ENCODE results near the gene NPAS4. TPM values are rescaled to one million over a fixed set of nuclear protein-coding genes. Genes with fewer than 3 reads are reported as not detected.

NPAS4 gene
- total and polyA plus RNA-seq, 2 donors = 0.05 TPM; not detected in 1

- Histone ChIP-seq H3K36me3 (ENCODE audit: control insufficient read depth in 2 of 2, insufficient read depth in 2 of 2, low read length in 1 of 2) (no peaks in the 10 kb centered on the region), H3K27me3 (ENCODE audit: control insufficient read depth in 2 of 2, insufficient read depth in 1 of 2, low read length in 1 of 2) (peaks cover 0 to 10% of the 10 kb centered on the region in 2 donors), H3K4me3 (ENCODE audit: low read length in 2 of 2) (no peak overlapping the region), H3K27ac (ENCODE audit: low read depth in 1 of 2, low read length in 1 of 2) (no peak overlapping the region), H3K4me1 (ENCODE audit: control insufficient read depth in 2 of 2, insufficient read depth in 2 of 2, low read length in 2 of 2) (peaks cover 6 to 30% of the 10 kb centered on the region in 2 donors), H3K9me3 (ENCODE audit: control insufficient read depth in 2 of 2, insufficient read depth in 1 of 2, low read length in 1 of 2) (peaks cover 0 to 7% of the 10 kb centered on the region in 2 donors)
- 51% methylated on average over 6 of the region's 6 CpGs for WGBS
- DNase-seq (ENCODE audit: low read depth in 6 of 9, low spot score in 9 of 9) = peak in 3 of 9 donors; percentile 11 to 46 (median 17)
Measured at GRCh38 chr11:66467756-66468155, 46.9 kb downstream of the NPAS4 start.

DNA sequence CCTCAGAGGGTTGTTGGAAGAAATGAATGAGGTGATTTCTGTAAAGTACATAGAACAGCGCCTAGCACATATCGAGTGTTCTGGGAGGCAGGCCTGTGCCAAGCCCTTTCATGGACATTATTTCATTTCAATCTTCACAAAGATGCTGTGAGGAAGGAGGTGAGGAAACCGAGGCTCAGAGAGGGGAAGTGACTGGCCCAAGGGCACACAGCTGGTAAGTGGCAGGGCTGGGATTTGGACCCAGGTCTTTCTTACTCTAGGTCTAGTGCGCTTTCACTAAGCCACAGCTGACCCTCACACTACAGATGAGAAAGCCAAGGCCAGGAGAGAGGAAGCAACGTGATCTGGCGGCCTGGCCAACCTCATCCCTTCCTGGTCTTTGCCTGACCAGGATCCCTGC is 47.9 kb downstream of the NPAS4 start:
- 92% methylated on average over 6 of the region's 6 CpGs for WGBS
- Histone ChIP-seq H3K4me3 (ENCODE audit: low read length in 2 of 2) (no peak overlapping the region), H3K9me3 (ENCODE audit: control insufficient read depth in 2 of 2, insufficient read depth in 1 of 2, low read length in 1 of 2) (no peaks in the 10 kb centered on the region), H3K4me1 (ENCODE audit: control insufficient read depth in 2 of 2, insufficient read depth in 2 of 2, low read length in 2 of 2) (peaks cover 6 to 30% of the 10 kb centered on the region in 2 donors), H3K36me3 (ENCODE audit: control insufficient read depth in 2 of 2, insufficient read depth in 2 of 2, low read length in 1 of 2) (peaks cover 0 to 2% of the 10 kb centered on the region in 2 donors), H3K27ac (ENCODE audit: low read depth in 1 of 2, low read length in 1 of 2) (no peak overlapping the region), H3K27me3 (ENCODE audit: control insufficient read depth in 2 of 2, insufficient read depth in 1 of 2, low read length in 1 of 2) (peaks cover 0 to 10% of the 10 kb centered on the region in 2 donors)
- no peak for DNase-seq (ENCODE audit: low read depth in 6 of 9, low spot score in 9 of 9)

DNA sequence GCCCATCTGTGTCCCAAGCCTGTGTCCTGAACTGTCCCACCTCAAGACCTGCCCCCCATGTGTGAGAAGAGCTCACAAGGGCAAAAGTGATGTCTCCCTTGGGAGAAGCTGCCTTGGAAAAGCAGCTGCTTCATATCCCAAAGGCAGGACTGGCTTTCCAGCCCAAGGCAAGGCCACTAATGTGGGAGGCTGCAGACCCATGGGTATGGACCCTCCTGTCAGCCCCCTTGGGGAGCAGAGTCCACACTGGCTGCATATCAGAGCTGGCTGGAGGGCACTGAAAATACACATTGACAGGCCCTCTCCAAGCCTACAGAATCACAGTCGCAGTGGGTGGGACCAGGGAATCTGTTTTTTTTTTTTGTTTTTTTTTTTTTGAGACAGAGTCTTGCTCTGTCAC is 48.6 kb downstream of the NPAS4 start:
- H3K27me3 ChIP-seq (ENCODE audit: control insufficient read depth in 2 of 2, insufficient read depth in 1 of 2, low read length in 1 of 2) = peaks cover 0 to 10% of the 10 kb centered on the region in 2 donors
- no peak overlapping the region for H3K27ac ChIP-seq (ENCODE audit: low read depth in 1 of 2, low read length in 1 of 2)
- H3K4me1 ChIP-seq (ENCODE audit: control insufficient read depth in 2 of 2, insufficient read depth in 2 of 2, low read length in 2 of 2) = peaks cover 6 to 30% of the 10 kb centered on the region in 2 donors
- WGBS = 97% methylated on average over 1 of the region's 1 CpG
- H3K4me3 ChIP-seq (ENCODE audit: low read length in 2 of 2) = no peak overlapping the region
- no peaks in the 10 kb centered on the region for H3K9me3 ChIP-seq (ENCODE audit: control insufficient read depth in 2 of 2, insufficient read depth in 1 of 2, low read length in 1 of 2)
- peaks cover 0 to 2% of the 10 kb centered on the region in 2 donors for H3K36me3 ChIP-seq (ENCODE audit: control insufficient read depth in 2 of 2, insufficient read depth in 2 of 2, low read length in 1 of 2)
- no peak for DNase-seq (ENCODE audit: low read depth in 6 of 9, low spot score in 9 of 9)

- no peak overlapping the region for H3K27ac ChIP-seq (ENCODE audit: low read depth in 1 of 2, low read length in 1 of 2)
Measured at GRCh38 chr11:66470015-66470414, 49.2 kb downstream of the NPAS4 start.

GRCh38 chr11:66471142-66471541 is 50.3 kb downstream of the NPAS4 start:
- no peaks in the 10 kb centered on the region for H3K9me3 ChIP-seq (ENCODE audit: control insufficient read depth in 2 of 2, insufficient read depth in 1 of 2, low read length in 1 of 2)
- no peak for DNase-seq (ENCODE audit: low read depth in 6 of 9, low spot score in 9 of 9)
- peaks cover 0 to 10% of the 10 kb centered on the region in 2 donors for H3K27me3 ChIP-seq (ENCODE audit: control insufficient read depth in 2 of 2, insufficient read depth in 1 of 2, low read length in 1 of 2)
- peaks cover 6 to 15% of the 10 kb centered on the region in 2 donors for H3K4me1 ChIP-seq (ENCODE audit: control insufficient read depth in 2 of 2, insufficient read depth in 2 of 2, low read length in 2 of 2)
- 95% methylated on average over 16 of the region's 16 CpGs for WGBS
- H3K27ac ChIP-seq (ENCODE audit: low read depth in 1 of 2, low read length in 1 of 2) = no peak overlapping the region
- H3K4me3 ChIP-seq (ENCODE audit: low read length in 2 of 2) = no peak overlapping the region
- peaks cover 0 to 2% of the 10 kb centered on the region in 2 donors for H3K36me3 ChIP-seq (ENCODE audit: control insufficient read depth in 2 of 2, insufficient read depth in 2 of 2, low read length in 1 of 2)

More at GRCh38 chr11:66470015-66470414, 49.2 kb downstream of the NPAS4 start:
- 97% methylated on average over 3 of the region's 3 CpGs for WGBS
- no peak overlapping the region for H3K4me3 ChIP-seq (ENCODE audit: low read length in 2 of 2)
- peaks cover 0 to 10% of the 10 kb centered on the region in 2 donors for H3K27me3 ChIP-seq (ENCODE audit: control insufficient read depth in 2 of 2, insufficient read depth in 1 of 2, low read length in 1 of 2)
- no peaks in the 10 kb centered on the region for H3K9me3 ChIP-seq (ENCODE audit: control insufficient read depth in 2 of 2, insufficient read depth in 1 of 2, low read length in 1 of 2)
- H3K4me1 ChIP-seq (ENCODE audit: control insufficient read depth in 2 of 2, insufficient read depth in 2 of 2, low read length in 2 of 2) = peaks cover 6 to 27% of the 10 kb centered on the region in 2 donors
- no peak for DNase-seq (ENCODE audit: low read depth in 6 of 9, low spot score in 9 of 9)
- peaks cover 0 to 2% of the 10 kb centered on the region in 2 donors for H3K36me3 ChIP-seq (ENCODE audit: control insufficient read depth in 2 of 2, insufficient read depth in 2 of 2, low read length in 1 of 2)

GRCh38 chr11:66472054-66472453 is 51.2 kb downstream of the NPAS4 start:
- WGBS = 98% methylated on average over 9 of the region's 9 CpGs
- Histone ChIP-seq H3K4me1 (ENCODE audit: control insufficient read depth in 2 of 2, insufficient read depth in 2 of 2, low read length in 2 of 2) (peaks cover 6 to 11% of the 10 kb centered on the region in 2 donors), H3K27ac (ENCODE audit: low read depth in 1 of 2, low read length in 1 of 2) (no peak overlapping the region), H3K4me3 (ENCODE audit: low read length in 2 of 2) (no peak overlapping the region), H3K27me3 (ENCODE audit: control insufficient read depth in 2 of 2, insufficient read depth in 1 of 2, low read length in 1 of 2) (peaks cover 0 to 10% of the 10 kb centered on the region in 2 donors), H3K36me3 (ENCODE audit: control insufficient read depth in 2 of 2, insufficient read depth in 2 of 2, low read length in 1 of 2) (peaks cover 0 to 2% of the 10 kb centered on the region in 2 donors), H3K9me3 (ENCODE audit: control insufficient read depth in 2 of 2, insufficient read depth in 1 of 2, low read length in 1 of 2) (no peaks in the 10 kb centered on the region)
- no peak for DNase-seq (ENCODE audit: low read depth in 6 of 9, low spot score in 9 of 9)

DNA sequence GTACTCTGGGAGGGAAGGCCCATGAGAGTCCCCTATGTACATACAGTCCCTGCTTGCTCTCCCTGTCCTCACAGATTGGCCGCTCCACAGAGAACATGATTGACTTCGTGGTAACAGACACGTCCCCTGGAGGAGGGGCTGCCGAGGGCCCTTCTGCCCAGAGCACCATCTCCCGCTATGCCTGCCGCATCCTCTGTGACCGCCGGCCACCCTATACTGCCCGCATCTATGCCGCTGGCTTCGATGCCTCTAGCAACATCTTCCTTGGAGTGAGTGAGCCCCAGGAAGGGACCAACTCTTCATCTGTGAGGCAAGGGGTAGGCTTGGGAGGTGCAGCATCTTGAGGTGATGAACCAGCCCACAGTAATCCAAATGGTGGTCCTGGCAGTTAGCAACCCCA is 52.3 kb downstream of the NPAS4 start:
- no peak overlapping the region for H3K27ac ChIP-seq (ENCODE audit: low read depth in 1 of 2, low read length in 1 of 2)
- no peaks in the 10 kb centered on the region for H3K27me3 ChIP-seq (ENCODE audit: control insufficient read depth in 2 of 2, insufficient read depth in 1 of 2, low read length in 1 of 2)
- WGBS = 98% methylated on average over 11 of the region's 11 CpGs
- H3K4me1 ChIP-seq (ENCODE audit: control insufficient read depth in 2 of 2, insufficient read depth in 2 of 2, low read length in 2 of 2) = peaks cover 0 to under 1% of the 10 kb centered on the region in 2 donors
- H3K4me3 ChIP-seq (ENCODE audit: low read length in 2 of 2) = no peak overlapping the region
- no peaks in the 10 kb centered on the region for H3K9me3 ChIP-seq (ENCODE audit: control insufficient read depth in 2 of 2, insufficient read depth in 1 of 2, low read length in 1 of 2)
- no peak for DNase-seq (ENCODE audit: low read depth in 6 of 9, low spot score in 9 of 9)
- H3K36me3 ChIP-seq (ENCODE audit: control insufficient read depth in 2 of 2, insufficient read depth in 2 of 2, low read length in 1 of 2) = peaks cover 0 to 2% of the 10 kb centered on the region in 2 donors

GRCh38 chr11:66473608-66474515 is 53.0 kb downstream of the NPAS4 start:
- no peak overlapping the region for H3K4me3 ChIP-seq (ENCODE audit: low read length in 2 of 2)
- H3K27me3 ChIP-seq (ENCODE audit: control insufficient read depth in 2 of 2, insufficient read depth in 1 of 2, low read length in 1 of 2) = no peaks in the 10 kb centered on the region
- H3K4me1 ChIP-seq (ENCODE audit: control insufficient read depth in 2 of 2, insufficient read depth in 2 of 2, low read length in 2 of 2) = peaks cover 0 to under 1% of the 10 kb centered on the region in 2 donors
- peaks cover 0 to 2% of the 10 kb centered on the region in 2 donors for H3K36me3 ChIP-seq (ENCODE audit: control insufficient read depth in 2 of 2, insufficient read depth in 2 of 2, low read length in 1 of 2)
- no peaks in the 10 kb centered on the region for H3K9me3 ChIP-seq (ENCODE audit: control insufficient read depth in 2 of 2, insufficient read depth in 1 of 2, low read length in 1 of 2)
- no peak overlapping the region for H3K27ac ChIP-seq (ENCODE audit: low read depth in 1 of 2, low read length in 1 of 2)
- 95% methylated on average over 20 of the region's 20 CpGs for WGBS
- no peak for DNase-seq (ENCODE audit: low read depth in 6 of 9, low spot score in 9 of 9)

Measured in thymus (tissue), 11 donors.